Transverse colon (tissue), 4 donors: ENCODE results near the gene SH3RF1. TPM values are rescaled to one million over a fixed set of nuclear protein-coding genes. Genes with fewer than 3 reads are reported as not detected.

Source experiments
- DNase-seq: peaks from one replicate; pipeline ENCODE4 v3.0.0-alpha.2; 2019
- H3K27ac ChIP-seq, 4 donors: fragments of 200-600 bp; sonication (generic); 2 replicates each; pipeline ENCODE4 v1.5.1; 2016 to 2018; ENCODE audit warnings: inconsistent platforms in 4 of 4
- H3K27me3 ChIP-seq: fragments of 200-600 bp; sonication (generic); 2 replicates; pipeline ENCODE4 v1.5.1; 2017; ENCODE audit warnings: inconsistent platforms
- H3K36me3 ChIP-seq, 4 donors: fragments of 200-600 bp; sonication (generic); 2 replicates each; pipeline ENCODE4 v1.5.1; 2017 to 2019; ENCODE audit warnings: inconsistent platforms in 4 of 4
- H3K4me1 ChIP-seq, 4 donors: fragments of 200-600 bp; sonication (generic); 2 replicates each; pipeline ENCODE4 v1.5.1; 2017 to 2020; ENCODE audit warnings: inconsistent platforms in 4 of 4
- H3K4me3 ChIP-seq, 4 donors: fragments of 200-600 bp; sonication (generic); 1 replicate in 1 of 4; 2 replicates in 3 of 4; pipeline versions ENCODE4 v1.5.1 to v1.6.1; 2017 to 2019; ENCODE audit warnings: inconsistent platforms in 4 of 4
- H3K9me3 ChIP-seq, 2 donors: fragments of 200-600 bp; sonication (generic); 2 replicates each; pipeline ENCODE4 v1.5.1; 2017 to 2019; ENCODE audit warnings: inconsistent platforms in 2 of 2
- EP300 ChIP-seq: sonication (generic); formaldehyde crosslinking; IDR thresholded peaks from one replicate; pipeline ENCODE4 v1.6.1; 2017; ENCODE audit warnings: antibody characterized with exemption, low read depth
- POLR2A ChIP-seq: fragments of 450-650 bp; IDR thresholded peaks from one replicate; pipeline ENCODE4 v1.6.1; 2016; ENCODE audit warnings: antibody characterized with exemption, mild to moderate bottlenecking, moderate library complexity
- POLR2AphosphoS5 ChIP-seq, 3 donors: sonication (generic); formaldehyde crosslinking; IDR thresholded peaks; one replicate each; pipeline ENCODE4 v1.6.1; 2016; ENCODE audit warnings: antibody characterized with exemption in 3 of 3
- WGBS, 2 donors: methylation state at CpG; one replicate each; pipeline ENCODE4 v1.1.5; 2018; ENCODE audit warnings: low coverage in 1 of 2; 5-methylcytosine and 5-hydroxymethylcytosine counted together
- in situ Hi-C, 4 donors: fragments of 200-750 bp; cut with MboI; loops; one replicate each; pipeline versions ENCODE4 v1.15.0 to v1.15.1; 2017; ENCODE audit warnings: low sequenced_read_pairs in 3 of 4, low pct_ligation_motif_present in 1 of 4, low pct_unique_long_range_greater_than_20kb in 1 of 4
- intact Hi-C: fragments of 100-400 bp; cut with DNase I; formaldehyde crosslinking; loops from one replicate; pipeline ENCODE4 v1.15.1; 2023; ENCODE audit warnings: low total_unique reads
- total RNA-seq, 4 donors: library from RNA; depleted of rRNA; stranded (reverse); fragments of >200 nt; gene quantifications; one replicate each; pipeline ENCODE4 v1.1.0, GENCODE V29; 2016
- TF ChIP-seq, protein P1 (sequence below), 5 experiments: fragments of 200-600 bp in 3 of 5; fragments of 450-650 bp in 2 of 5; sonication (generic) in 3 of 5; IDR thresholded peaks; 1 replicate in 2 of 5; 2 replicates in 3 of 5; pipeline ENCODE4 v1.5.1; 2016 to 2017; ENCODE audit warnings: antibody characterized with exemption in 5 of 5, inconsistent platforms in 3 of 5, mild to moderate bottlenecking in 2 of 5, moderate library complexity in 1 of 5

SH3RF1 gene
- total RNA-seq, 4 donors from 2014 or later: 49.0 to 63.4 (median 54.3) TPM

GRCh38 chr4:169060391-169061091 lies 210.2 kb downstream of the SH3RF1 start:
- peak overlapping the region; percentile 14 to 41 (median 22) for H3K27ac ChIP-seq

GRCh38 chr4:169059306-169060211 lies 211.2 kb downstream of the SH3RF1 start:
- DNase-seq: no peak
- Histone ChIP-seq H3K27me3 (no peaks in the 10 kb centered on the region), H3K27ac (peak overlapping the region in 3 of 4 donors; percentile 14 to 41 (median 14)), H3K9me3 (no peaks in the 10 kb centered on the region), H3K4me3 (no peak overlapping the region), H3K36me3 (no peaks in the 10 kb centered on the region), H3K4me1 (peaks cover 7 to 34% (median 14%) of the 10 kb centered on the region in 4 donors)
- TF ChIP-seq EP300 (no peak), POLR2AphosphoS5 (IDR thresholded peaks at IDR 0.05) (no peak), POLR2A (no peak)
- TF ChIP-seq, protein P1, sequence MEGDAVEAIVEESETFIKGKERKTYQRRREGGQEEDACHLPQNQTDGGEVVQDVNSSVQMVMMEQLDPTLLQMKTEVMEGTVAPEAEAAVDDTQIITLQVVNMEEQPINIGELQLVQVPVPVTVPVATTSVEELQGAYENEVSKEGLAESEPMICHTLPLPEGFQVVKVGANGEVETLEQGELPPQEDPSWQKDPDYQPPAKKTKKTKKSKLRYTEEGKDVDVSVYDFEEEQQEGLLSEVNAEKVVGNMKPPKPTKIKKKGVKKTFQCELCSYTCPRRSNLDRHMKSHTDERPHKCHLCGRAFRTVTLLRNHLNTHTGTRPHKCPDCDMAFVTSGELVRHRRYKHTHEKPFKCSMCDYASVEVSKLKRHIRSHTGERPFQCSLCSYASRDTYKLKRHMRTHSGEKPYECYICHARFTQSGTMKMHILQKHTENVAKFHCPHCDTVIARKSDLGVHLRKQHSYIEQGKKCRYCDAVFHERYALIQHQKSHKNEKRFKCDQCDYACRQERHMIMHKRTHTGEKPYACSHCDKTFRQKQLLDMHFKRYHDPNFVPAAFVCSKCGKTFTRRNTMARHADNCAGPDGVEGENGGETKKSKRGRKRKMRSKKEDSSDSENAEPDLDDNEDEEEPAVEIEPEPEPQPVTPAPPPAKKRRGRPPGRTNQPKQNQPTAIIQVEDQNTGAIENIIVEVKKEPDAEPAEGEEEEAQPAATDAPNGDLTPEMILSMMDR (IDR thresholded peaks at IDR 0.05): no peak
- in situ Hi-C loops: no loop called here
- intact Hi-C loops: no loop called here
- 79 to 82% methylated on average over 8 to 22 of the region's 22 CpGs for WGBS, 2 donors

More at GRCh38 chr4:169060391-169061091, 210.2 kb downstream of the SH3RF1 start:
- intact Hi-C loops (no loop called here), in situ Hi-C loops (no loop called here)
- Histone ChIP-seq H3K9me3 (no peaks in the 10 kb centered on the region), H3K4me1 (peaks cover 7 to 34% (median 14%) of the 10 kb centered on the region in 4 donors), H3K36me3 (no peaks in the 10 kb centered on the region), H3K4me3 (no peak overlapping the region), H3K27me3 (no peaks in the 10 kb centered on the region)
- no peak for TF ChIP-seq POLR2AphosphoS5 (IDR thresholded peaks at IDR 0.05)
- no peak for TF ChIP-seq POLR2A
- TF ChIP-seq, protein P1 (IDR thresholded peaks at IDR 0.05): no peak
- no peak for DNase-seq
- 61 to 78% methylated on average over 3 to 9 of the region's 9 CpGs for WGBS, 2 donors

DNA sequence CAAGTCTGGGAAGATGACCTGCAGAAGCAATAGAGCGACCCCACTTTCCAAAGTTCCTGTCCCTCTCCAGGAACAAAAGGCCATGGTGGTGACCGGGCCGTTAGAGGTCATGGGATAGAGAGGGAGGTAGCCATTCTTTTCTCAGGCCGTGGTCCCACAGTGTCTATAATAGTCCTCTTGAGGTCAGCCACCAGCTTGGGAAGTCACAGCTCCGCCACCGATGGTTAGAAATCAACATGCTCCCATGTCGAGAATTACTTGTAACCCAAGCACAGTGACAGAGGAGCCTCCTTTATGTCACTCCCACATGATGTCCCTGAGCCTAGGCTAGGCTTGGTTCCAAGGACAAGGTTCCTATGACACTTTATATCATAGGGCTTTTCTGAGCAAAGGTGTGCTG lies 212.4 kb downstream of the SH3RF1 start:
- intact Hi-C loops: no loop called here
- WGBS, 2 donors: 93 to 100% methylated on average over 1 to 7 of the region's 7 CpGs
- Histone ChIP-seq H3K4me1 (peaks cover 7 to 31% (median 13%) of the 10 kb centered on the region in 4 donors), H3K27ac (no peak overlapping the region), H3K9me3 (no peaks in the 10 kb centered on the region), H3K27me3 (no peaks in the 10 kb centered on the region), H3K4me3 (no peak overlapping the region), H3K36me3 (no peaks in the 10 kb centered on the region)
- TF ChIP-seq POLR2AphosphoS5 (IDR thresholded peaks at IDR 0.05) (no peak), POLR2A (no peak), EP300 (no peak)
- TF ChIP-seq, protein P1 (IDR thresholded peaks at IDR 0.05): no peak
- DNase-seq: no peak
- in situ Hi-C loops: no loop called here

GRCh38 chr4:169054879-169055278 lies 215.9 kb downstream of the SH3RF1 start:
- intact Hi-C loops: no loop called here
- H3K27me3 ChIP-seq: no peaks in the 10 kb centered on the region
- no peak for DNase-seq
- 52 to 78% methylated on average over 3 to 6 of the region's 6 CpGs for WGBS, 2 donors
- no peak for TF ChIP-seq POLR2A
- no peak for TF ChIP-seq EP300
- TF ChIP-seq, protein P1 (IDR thresholded peaks at IDR 0.05): no peak
- no peak for TF ChIP-seq POLR2AphosphoS5 (IDR thresholded peaks at IDR 0.05)
- peak overlapping the region in 2 of 4 donors; percentile 1 to 13 for H3K27ac ChIP-seq
- no peaks in the 10 kb centered on the region for H3K9me3 ChIP-seq
- no peaks in the 10 kb centered on the region for H3K4me1 ChIP-seq
- in situ Hi-C loops: no loop called here
- no peak overlapping the region for H3K4me3 ChIP-seq
- H3K36me3 ChIP-seq: no peaks in the 10 kb centered on the region
